GM06990 (cell line): ENCODE measurements around the gene ENTPD8.

Source experiments
- DNase-seq: peaks from one replicate; pipeline ENCODE4 v3.0.0-alpha.2; 2011; ENCODE audit not compliant: insufficient read length; ENCODE audit errors: extremely low read depth
- H3K27me3 ChIP-seq: replicated peaks from 2 replicates; pipeline ENCODE4 v1.6.0; 2011; ENCODE audit warnings: low read length; ENCODE audit not compliant: control insufficient read depth, insufficient read depth
- H3K36me3 ChIP-seq: 2 replicates; pipeline ENCODE4 v1.5.1; 2011; ENCODE audit warnings: low read length; ENCODE audit not compliant: control insufficient read depth, insufficient read depth
- H3K4me3 ChIP-seq: replicated peaks from 2 replicates; pipeline ENCODE4 v1.5.1; 2011; ENCODE audit warnings: low read depth, mild to moderate bottlenecking, control low read depth, low read length
- TF ChIP-seq, protein P1 (sequence below): IDR thresholded peaks from 2 replicates; pipeline ENCODE4 v1.5.1; 2011; ENCODE audit warnings: low read length, control low read depth, mild to moderate bottlenecking, inconsistent platforms; ENCODE audit not compliant: insufficient read depth, poor library complexity, severe bottlenecking

ENTPD8 gene

DNA sequence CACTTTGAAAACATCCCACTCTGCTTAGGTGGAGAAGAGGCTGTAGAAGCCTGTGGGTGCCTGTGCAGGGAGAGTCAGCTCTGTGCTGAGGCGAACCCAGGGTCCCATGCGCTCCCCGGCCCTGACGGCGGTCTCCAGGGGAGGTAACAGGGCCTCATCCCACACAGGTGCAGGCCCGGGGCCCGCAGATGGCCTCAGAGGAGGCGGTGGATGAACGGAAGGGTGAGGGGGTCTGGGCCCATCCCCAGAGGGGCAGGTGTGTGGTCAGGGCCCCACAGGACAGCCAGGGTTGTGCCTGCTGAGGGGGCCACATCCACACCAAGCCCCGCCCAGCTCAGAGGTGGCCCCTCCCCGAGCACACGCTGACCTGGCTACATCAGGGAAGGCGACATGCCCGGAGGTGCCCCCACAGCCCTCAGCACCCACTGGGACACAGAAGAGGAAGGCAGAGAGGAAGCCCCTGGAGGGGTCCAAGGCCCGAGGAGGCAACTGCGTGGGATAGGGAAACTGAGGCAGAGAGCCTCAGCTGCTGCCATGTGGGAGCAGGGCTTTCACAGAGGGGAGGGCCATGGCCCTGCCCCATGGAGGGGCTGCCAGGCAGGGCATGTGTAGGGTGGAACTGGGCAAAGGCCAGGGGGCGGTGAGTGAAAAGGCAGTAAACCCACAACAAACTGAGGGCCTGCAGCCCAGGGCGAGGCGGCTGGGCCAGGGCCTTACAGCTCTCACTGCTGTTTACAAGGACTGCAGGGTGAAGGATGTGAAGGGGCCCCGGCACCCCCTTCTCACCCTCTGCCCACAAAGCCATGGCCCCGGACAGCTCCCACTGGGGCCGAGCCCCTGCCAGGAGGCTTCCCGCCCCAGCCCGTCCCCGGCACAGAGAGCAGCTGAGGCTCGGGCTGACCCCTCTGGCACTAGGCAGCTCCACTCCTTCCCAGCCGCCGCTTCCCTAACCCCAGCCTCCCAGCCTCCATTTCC is 47.7 kb downstream of the ENTPD8 start:
- H3K4me3 ChIP-seq: no peak overlapping the region
- TF ChIP-seq, protein P1, sequence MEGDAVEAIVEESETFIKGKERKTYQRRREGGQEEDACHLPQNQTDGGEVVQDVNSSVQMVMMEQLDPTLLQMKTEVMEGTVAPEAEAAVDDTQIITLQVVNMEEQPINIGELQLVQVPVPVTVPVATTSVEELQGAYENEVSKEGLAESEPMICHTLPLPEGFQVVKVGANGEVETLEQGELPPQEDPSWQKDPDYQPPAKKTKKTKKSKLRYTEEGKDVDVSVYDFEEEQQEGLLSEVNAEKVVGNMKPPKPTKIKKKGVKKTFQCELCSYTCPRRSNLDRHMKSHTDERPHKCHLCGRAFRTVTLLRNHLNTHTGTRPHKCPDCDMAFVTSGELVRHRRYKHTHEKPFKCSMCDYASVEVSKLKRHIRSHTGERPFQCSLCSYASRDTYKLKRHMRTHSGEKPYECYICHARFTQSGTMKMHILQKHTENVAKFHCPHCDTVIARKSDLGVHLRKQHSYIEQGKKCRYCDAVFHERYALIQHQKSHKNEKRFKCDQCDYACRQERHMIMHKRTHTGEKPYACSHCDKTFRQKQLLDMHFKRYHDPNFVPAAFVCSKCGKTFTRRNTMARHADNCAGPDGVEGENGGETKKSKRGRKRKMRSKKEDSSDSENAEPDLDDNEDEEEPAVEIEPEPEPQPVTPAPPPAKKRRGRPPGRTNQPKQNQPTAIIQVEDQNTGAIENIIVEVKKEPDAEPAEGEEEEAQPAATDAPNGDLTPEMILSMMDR: no peak
- no peaks in the 10 kb centered on the region for H3K27me3 ChIP-seq
- DNase-seq: no peak
- H3K36me3 ChIP-seq: no peaks in the 10 kb centered on the region; the same call in 1 of the 2 replicates

DNA sequence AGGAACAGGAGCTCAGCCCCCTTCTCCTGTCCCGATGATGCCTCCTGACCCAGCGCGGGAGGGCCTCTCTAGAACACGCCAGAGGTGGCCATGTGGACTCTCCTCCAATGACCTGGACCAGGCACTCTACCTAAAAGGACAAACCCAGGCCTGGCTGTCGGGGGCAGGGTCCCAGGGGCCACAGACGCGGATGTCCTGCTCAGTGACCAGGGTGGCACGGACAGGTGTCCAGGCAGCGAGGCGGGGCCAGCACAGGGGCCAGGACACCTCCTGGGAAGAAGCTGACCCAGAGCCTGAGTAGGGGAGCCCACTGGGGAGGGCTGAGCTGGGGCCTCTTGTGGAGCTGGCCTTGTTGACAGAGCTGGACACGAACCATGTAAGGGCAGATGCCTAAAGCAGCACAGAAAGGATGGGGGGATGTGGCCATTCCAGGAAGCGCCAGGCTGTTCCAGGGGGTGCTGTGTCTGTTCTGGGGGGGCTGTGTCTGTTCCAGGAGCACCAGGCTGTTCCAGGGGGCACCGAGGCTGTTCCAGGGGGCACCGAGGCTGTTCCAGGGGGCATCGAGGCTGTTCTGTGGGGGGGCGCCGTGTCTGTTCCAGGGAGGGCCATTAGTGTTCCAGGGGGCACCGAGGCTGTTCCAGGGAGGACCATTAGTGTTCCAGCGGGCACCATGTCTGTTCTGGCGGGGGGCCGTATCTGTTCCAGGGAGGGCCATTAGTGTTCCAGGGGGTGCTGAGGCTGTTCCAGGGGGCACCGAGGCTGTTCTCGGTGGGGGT is 48.7 kb downstream of the ENTPD8 start:
- TF ChIP-seq, protein P1: no peak
- H3K27me3 ChIP-seq: no peaks in the 10 kb centered on the region
- no peaks in the 10 kb centered on the region; the same call in 1 of the 2 replicates for H3K36me3 ChIP-seq
- no peak for DNase-seq
- no peak overlapping the region for H3K4me3 ChIP-seq

- DNase-seq: no peak
These were observed 49.8 kb downstream of the ENTPD8 start for GRCh38 chr9:137391411-137391754.

GRCh38 chr9:137390553-137391410 is 50.4 kb downstream of the ENTPD8 start:
- DNase-seq: no peak
- TF ChIP-seq, protein P1: no peak
- H3K27me3 ChIP-seq: no peaks in the 10 kb centered on the region
- no peak overlapping the region for H3K4me3 ChIP-seq
- H3K36me3 ChIP-seq: no peaks in the 10 kb centered on the region; the same call in 1 of the 2 replicates

More at GRCh38 chr9:137391411-137391754, 49.8 kb downstream of the ENTPD8 start:
- TF ChIP-seq, protein P1: no peak
- Histone ChIP-seq H3K4me3 (no peak overlapping the region), H3K27me3 (no peaks in the 10 kb centered on the region), H3K36me3 (no peaks in the 10 kb centered on the region; the same call in 1 of the 2 replicates)

DNA sequence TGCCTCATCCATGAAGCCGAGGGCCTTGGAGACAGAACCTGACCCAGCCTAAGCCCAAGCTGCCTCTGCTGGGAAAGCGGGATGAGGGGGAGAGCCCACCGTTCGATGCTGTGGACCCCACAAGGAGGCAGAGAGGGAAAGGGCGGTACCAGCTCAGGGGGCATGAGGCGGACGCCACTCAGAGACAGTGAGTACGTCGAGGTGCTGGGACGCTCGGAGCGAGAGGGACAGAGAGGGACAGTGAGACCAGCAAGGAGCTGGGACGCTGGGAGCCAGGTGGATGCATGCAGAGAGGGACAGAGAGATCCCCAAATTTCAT is 51.8 kb downstream of the ENTPD8 start:
- DNase-seq: no peak

More for the DNA sequence above, 51.8 kb downstream of the ENTPD8 start:
- H3K36me3 ChIP-seq: no peaks in the 10 kb centered on the region; the same call in 1 of the 2 replicates
- H3K4me3 ChIP-seq: no peak overlapping the region
- no peaks in the 10 kb centered on the region for H3K27me3 ChIP-seq
- TF ChIP-seq, protein P1: no peak
